Measurements from ENCODE around the gene DOCK2. TPM values are rescaled to one million over a fixed set of nuclear protein-coding genes. Genes with fewer than 3 reads are reported as not detected.

Gene DOCK2
- total and polyA plus RNA-seq, 2 of the 8 experiments (the other 6 are each of a cell fraction or from before 2014, with no cell fraction given) = 3.9 to 5.7 TPM

GRCh38 chr5:169721771-169722170 lies 84.7 kb downstream of the DOCK2 start:
- Histone ChIP-seq H3K4me1 (replicated peaks in 1 of 4; ENCODE audit: control insufficient read depth in 3 of 4, insufficient read depth in 4 of 4, low read length in 3 of 4) (no peaks in the 10 kb centered on the region), H2BK120ac (replicated peaks; ENCODE audit: low read depth, low read length) (no peak overlapping the region), H3K14ac (ENCODE audit: insufficient read length) (no peak overlapping the region), H3K56ac (replicated peaks; ENCODE audit: insufficient read length, low read depth, low read length) (no peak overlapping the region), H2AFZ (ENCODE audit: low read length) (no peak overlapping the region), H2BK5ac (ENCODE audit: low read depth, low read length) (no peak overlapping the region), H2BK15ac (ENCODE audit: low read length) (no peak overlapping the region), H3K9me3 (ENCODE audit: insufficient read depth in 2 of 2, low read depth in 1 of 2, low read length in 1 of 2) (no peaks in the 10 kb centered on the region; a peak in 1 of 4 replicates), H4K91ac (replicated peaks; ENCODE audit: insufficient read length, low read length) (no peak overlapping the region), H3K4me2 (ENCODE audit: insufficient read depth in 1 of 2, low read depth in 2 of 2, low read length in 2 of 2) (no peak overlapping the region), H3K27ac (ENCODE audit: low read depth, low read length) (no peak overlapping the region), H3K23me2 (ENCODE audit: low read depth, low read length) (no peaks in the 10 kb centered on the region), H3K4me3 (ENCODE audit: extremely low read depth in 1 of 4, insufficient read depth in 2 of 4, low read depth in 3 of 4, low read length in 4 of 4) (no peak overlapping the region), H3K18ac (ENCODE audit: extremely low read depth, low read length) (no peak overlapping the region), H4K8ac (ENCODE audit: extremely low read depth, insufficient read depth, low read length) (no peak overlapping the region), H3K27me3 (replicated peaks in 1 of 4; ENCODE audit: control insufficient read depth in 3 of 4, extremely low read depth in 1 of 4, insufficient read depth in 3 of 4, low read length in 3 of 4) (no peaks in the 10 kb centered on the region), H4K20me1 (replicated peaks in 1 of 2; ENCODE audit: control insufficient read depth in 1 of 2, insufficient read depth in 2 of 2, low read length in 2 of 2) (no peaks in the 10 kb centered on the region), H3K23ac (ENCODE audit: insufficient read length) (no peak overlapping the region), H3K79me2 (ENCODE audit: control insufficient read depth in 1 of 2, insufficient read depth in 2 of 2, low read length in 2 of 2) (no peaks in the 10 kb centered on the region), H3K9ac (replicated peaks in 1 of 4; ENCODE audit: extremely low read depth in 1 of 4, low read depth in 3 of 4, low read length in 3 of 4) (no peak overlapping the region), H2AK5ac (ENCODE audit: low read depth, low read length) (no peak overlapping the region), H2BK12ac (ENCODE audit: low read depth, low read length) (no peak overlapping the region), H4K5ac (ENCODE audit: insufficient read length, low read depth, low read length) (no peak overlapping the region), H2BK20ac (ENCODE audit: low read length) (no peak overlapping the region), H3K79me1 (ENCODE audit: low read depth, low read length) (no peaks in the 10 kb centered on the region), H3K36me3 (ENCODE audit: control insufficient read depth in 2 of 4, insufficient read depth in 4 of 4, low read length in 3 of 4) (no peaks in the 10 kb centered on the region), H3K4ac (replicated peaks; ENCODE audit: insufficient read length, low read depth, low read length) (no peak overlapping the region)
- POLR2A ChIA-PET (ENCODE audit: partially characterized antibody) = no interaction called here
- CTCF ChIA-PET (ENCODE audit: partially characterized antibody) = interaction anchor here (0.6 to 4.4 kb wide), 11 partner anchors 8 to 1216 kb away, joined by 3 to 20 read pairs (median 4); partner anchors contain the start of gene INSYN2B
- WGBS, 2 experiments (ENCODE audit: extremely low coverage in 1 of 2, insufficient coverage in 1 of 2, insufficient read length in 1 of 2, insufficient replicate concordance in 2 of 2, low coverage in 1 of 2, low lambda C conversion rate in 2 of 2, missing lambda C conversion rate in 1 of 2) = 88 to 100% methylated on average over 1 to 2 of the region's 2 CpGs
- TF ChIP-seq CTCF (IDR thresholded peaks at IDR 0.05; ENCODE audit: control extremely low read depth in 1 of 3, insufficient read depth in 1 of 3, low read depth in 1 of 3, low read length in 3 of 3) (peak in 1 of 3 experiments; percentile 12; a peak in 1 of 4 replicates), GTF2F1 (IDR thresholded peaks at IDR 0.05; ENCODE audit: borderline replicate concordance, low read depth, low read length) (no peak), MAFK (IDR thresholded peaks at IDR 0.05; ENCODE audit: low read depth, low read length) (no peak), EZH2 (IDR thresholded peaks at IDR 0.05; ENCODE audit: low read depth, low read length, severe bottlenecking) (no peak), TBP (IDR thresholded peaks at IDR 0.05; ENCODE audit: low read depth, low read length) (no peak), EGR1 (IDR thresholded peaks at IDR 0.05; ENCODE audit: borderline replicate concordance, low read depth, low read length) (no peak)
- FAIRE-seq (no peak), DNase-seq (ENCODE audit: low read depth in 1 of 2, low spot score in 2 of 2) (no peak)
